ENCODE measurements around the gene ART5. TPM values are rescaled to one million over a fixed set of nuclear protein-coding genes. Genes with fewer than 3 reads are reported as not detected.

ART5 gene
- total RNA-seq, 4 donors from 2014 or later, result not detected

DNA sequence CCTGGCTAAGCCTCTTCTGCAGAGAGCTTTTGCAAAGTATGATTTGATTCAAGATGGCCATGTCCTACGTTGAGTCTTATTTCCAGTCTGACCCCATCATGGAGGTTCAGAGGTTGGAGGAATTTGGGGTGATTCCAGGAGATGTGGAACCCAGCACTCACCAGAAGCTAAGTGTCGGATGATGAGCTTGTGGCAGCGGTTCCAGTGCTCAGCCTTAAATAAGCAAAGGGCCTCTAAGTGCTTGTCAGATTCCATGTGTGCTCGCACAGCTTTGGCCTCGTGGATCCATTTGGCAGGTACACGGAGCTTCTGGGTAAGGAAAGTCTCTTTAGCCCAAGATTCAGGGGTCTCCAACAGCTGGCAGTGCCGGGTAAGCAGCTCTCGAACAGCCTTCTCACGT, 41.2 kb upstream of the ART5 start:
- 92% methylated on average over 9 of the region's 9 CpGs for WGBS
- no peak overlapping the region for H3K4me3 ChIP-seq
- no peak overlapping the region for H3K27ac ChIP-seq
- DNase-seq (ENCODE audit: low spot score in 2 of 2), result no peak
- H3K27me3 ChIP-seq, result no peaks in the 10 kb centered on the region
- no peaks in the 10 kb centered on the region for H3K9me3 ChIP-seq
- TF ChIP-seq EP300 (IDR thresholded peaks at IDR 0.05) (no peak), CTCF (IDR thresholded peaks at IDR 0.05) (no peak), POLR2A (IDR thresholded peaks at IDR 0.05) (no peak), POLR2AphosphoS5 (IDR thresholded peaks at IDR 0.05) (no peak)
- H3K36me3 ChIP-seq, result peaks cover 99% of the 10 kb centered on the region
- H3K4me1 ChIP-seq, result no peaks in the 10 kb centered on the region

DNA sequence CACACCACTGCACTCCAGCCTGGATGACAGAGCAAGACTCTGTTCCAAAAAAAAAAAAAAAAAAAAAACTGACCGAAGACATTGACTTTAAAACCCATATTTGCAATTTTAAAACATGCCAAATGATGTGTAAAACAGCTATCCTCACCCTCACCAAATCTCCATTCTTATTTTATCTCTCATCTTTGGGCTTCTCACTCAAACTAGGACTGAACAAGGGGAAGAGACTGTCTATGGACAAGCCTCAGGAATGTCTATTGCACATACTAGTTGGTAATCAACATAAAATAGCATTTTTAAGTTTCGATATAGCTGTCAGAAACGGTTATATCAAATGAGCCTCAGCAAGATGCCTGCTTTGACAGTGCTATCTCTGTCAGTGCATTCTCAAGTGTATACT, 37.3 kb upstream of the ART5 start:
- Histone ChIP-seq H3K4me3 (no peak overlapping the region), H3K27ac (no peak overlapping the region), H3K9me3 (no peaks in the 10 kb centered on the region), H3K4me1 (no peaks in the 10 kb centered on the region), H3K27me3 (no peaks in the 10 kb centered on the region), H3K36me3 (peaks cover 100% of the 10 kb centered on the region)
- no peak for DNase-seq (ENCODE audit: low spot score in 2 of 2)
- 93% methylated on average over 3 of the region's 3 CpGs for WGBS
- TF ChIP-seq EP300 (IDR thresholded peaks at IDR 0.05) (no peak), POLR2AphosphoS5 (IDR thresholded peaks at IDR 0.05) (no peak), POLR2A (IDR thresholded peaks at IDR 0.05) (no peak), CTCF (IDR thresholded peaks at IDR 0.05) (no peak)

DNA sequence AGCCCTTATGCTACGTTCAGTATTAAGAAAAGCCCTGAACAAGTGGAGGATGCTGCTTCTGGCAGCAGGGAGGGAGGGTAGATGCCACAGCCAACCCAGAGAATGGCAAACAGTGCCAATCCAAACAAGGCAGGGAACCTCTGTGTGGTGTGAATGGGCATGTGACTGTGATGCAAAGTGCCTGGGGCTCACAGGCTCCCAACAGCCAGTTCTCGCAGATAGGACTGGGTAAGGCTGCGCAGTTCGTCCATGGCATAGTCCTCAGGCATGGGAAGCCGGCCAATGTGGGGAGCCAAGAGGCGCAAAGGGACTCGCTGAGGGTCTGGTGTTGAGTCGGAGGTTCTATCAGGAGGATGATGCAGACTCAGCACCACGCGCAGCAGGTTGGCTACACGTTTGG, 34.2 kb upstream of the ART5 start:
- 91% methylated on average over 11 of the region's 11 CpGs for WGBS
- TF ChIP-seq POLR2AphosphoS5 (IDR thresholded peaks at IDR 0.05), result no peak
- no peak for TF ChIP-seq POLR2A (IDR thresholded peaks at IDR 0.05)
- TF ChIP-seq CTCF (IDR thresholded peaks at IDR 0.05), result no peak
- no peak for TF ChIP-seq EP300 (IDR thresholded peaks at IDR 0.05)
- H3K4me1 ChIP-seq, result no peaks in the 10 kb centered on the region
- H3K36me3 ChIP-seq, result peaks cover 99% of the 10 kb centered on the region
- no peak overlapping the region for H3K27ac ChIP-seq
- no peak for DNase-seq (ENCODE audit: low spot score in 2 of 2)
- H3K27me3 ChIP-seq, result no peaks in the 10 kb centered on the region
- no peaks in the 10 kb centered on the region for H3K9me3 ChIP-seq
- no peak overlapping the region for H3K4me3 ChIP-seq

DNA sequence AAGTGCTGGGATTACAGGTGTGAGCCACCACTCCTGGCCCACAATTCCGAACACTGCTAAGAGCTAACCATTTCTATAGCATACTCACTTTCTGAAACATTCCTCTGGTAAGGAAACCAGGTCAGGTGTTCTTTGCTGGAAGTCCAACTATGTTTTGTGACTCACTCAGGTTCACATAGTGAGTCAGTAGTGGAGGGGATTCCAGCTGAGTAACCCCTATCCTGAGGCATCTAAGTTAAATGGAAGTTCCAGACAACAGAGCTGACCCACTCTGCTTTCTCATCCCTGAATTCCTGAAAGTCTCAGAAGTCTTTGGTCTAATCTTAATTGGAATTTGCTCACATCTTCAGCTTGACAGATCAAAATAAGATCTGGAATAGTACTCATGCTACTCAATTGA, 32.4 kb upstream of the ART5 start:
- H3K27me3 ChIP-seq, result no peaks in the 10 kb centered on the region
- WGBS, result 100% methylated on average over 1 of the region's 1 CpG
- no peaks in the 10 kb centered on the region for H3K9me3 ChIP-seq
- H3K36me3 ChIP-seq, result peaks cover 99% of the 10 kb centered on the region
- no peak overlapping the region for H3K27ac ChIP-seq
- no peaks in the 10 kb centered on the region for H3K4me1 ChIP-seq
- DNase-seq (ENCODE audit: low spot score in 2 of 2), result no peak
- no peak for TF ChIP-seq POLR2A (IDR thresholded peaks at IDR 0.05)
- TF ChIP-seq POLR2AphosphoS5 (IDR thresholded peaks at IDR 0.05), result no peak
- no peak for TF ChIP-seq CTCF (IDR thresholded peaks at IDR 0.05)
- TF ChIP-seq EP300 (IDR thresholded peaks at IDR 0.05), result no peak
- no peak overlapping the region for H3K4me3 ChIP-seq

GRCh38 chr11:3671334-3672254, 29.8 kb upstream of the ART5 start, which contains the start of gene CHRNA10:
TSS of gene CHRNA10 (minus strand) at chr11:3671384. CDS start at chr11:3671312, 72 bp downstream.
- DNase-seq (ENCODE audit: low spot score in 2 of 2), result peak in 1 of 2 donors; percentile 44

More at GRCh38 chr11:3671334-3672254, 29.8 kb upstream of the ART5 start, which contains the start of gene CHRNA10:
- Histone ChIP-seq H3K27ac (no peak within 1 kb of the TSS), H3K4me1 (no peaks in the 10 kb centered on the region), H3K27me3 (no peaks in the 10 kb centered on the region), H3K36me3 (peaks cover 99% of the 10 kb centered on the region), H3K4me3 (no peak within 1 kb of the TSS), H3K9me3 (no peaks in the 10 kb centered on the region)
- no peak for TF ChIP-seq POLR2A (IDR thresholded peaks at IDR 0.05)
- TF ChIP-seq CTCF (IDR thresholded peaks at IDR 0.05), result no peak
- TF ChIP-seq EP300 (IDR thresholded peaks at IDR 0.05), result no peak
- TF ChIP-seq POLR2AphosphoS5 (IDR thresholded peaks at IDR 0.05), result no peak
- WGBS, result 76% methylated on average over 9 of the region's 9 CpGs
